GM19239 (cell line): ENCODE measurements around the gene MIDN.
"Not testable (repeated sequence)": the region's sequence is repeated elsewhere in the genome, so short reads cannot be mapped to it uniquely, and the experiment has no call there.

Source experiments
- DNase-seq: peaks from one replicate; pipeline ENCODE4 v3.0.0; 2011; ENCODE audit warnings: low spot score; ENCODE audit not compliant: insufficient read length
- FAIRE-seq: peaks from 2 replicates; lab custom pipeline; 2011; peaks lifted over from hg19 to GRCh38; lab: Jason Lieb, UNC

Gene MIDN

DNA sequence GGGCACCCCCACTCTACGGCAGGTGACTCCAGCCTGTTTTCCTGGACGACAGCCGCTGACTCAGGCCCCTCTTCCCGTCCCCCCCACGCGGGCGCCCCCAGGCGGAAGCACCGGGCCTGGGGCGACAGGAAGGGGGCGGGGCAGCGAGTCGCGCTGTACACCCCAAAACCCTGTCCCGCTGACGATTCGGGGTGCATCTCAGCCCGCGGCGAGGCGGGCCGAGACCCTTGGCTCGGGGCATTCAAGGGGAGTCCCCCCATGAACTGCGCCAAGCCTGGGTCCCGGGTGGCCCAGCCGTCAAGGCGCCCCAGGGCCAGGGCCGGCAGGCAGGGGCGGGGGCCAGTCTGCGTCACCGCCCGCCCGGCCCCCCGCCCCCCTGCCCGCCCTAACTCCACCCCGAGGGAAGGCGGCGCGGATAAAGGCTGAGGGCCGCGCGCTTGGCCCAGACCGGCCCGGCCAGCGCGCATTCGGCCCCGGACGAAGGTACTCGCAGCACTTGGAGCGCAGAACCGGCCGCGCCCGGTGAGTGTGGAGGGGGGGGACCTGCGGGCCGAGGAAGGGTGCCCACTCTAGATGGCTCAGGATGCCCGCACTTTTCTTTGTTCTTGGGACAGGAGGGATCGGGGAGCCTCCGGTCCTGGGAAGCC lies at the start of gene MIDN:
Gene MIDN (plus strand): TSS at position 445 of the 647 bp plus-strand sequence. CDS start 1,714 bp downstream, outside the sequence.
- FAIRE-seq = peak; percentile 56
- DNase-seq = no peak

- no peak for DNase-seq
- no peak for FAIRE-seq
Observed at GRCh38 chr19:1199531-1199930, 48.9 kb upstream of the MIDN start.

- FAIRE-seq, DNase-seq: not testable (repeated sequence)
Observed at GRCh38 chr19:1200614-1201013, 47.8 kb upstream of the MIDN start.

DNA sequence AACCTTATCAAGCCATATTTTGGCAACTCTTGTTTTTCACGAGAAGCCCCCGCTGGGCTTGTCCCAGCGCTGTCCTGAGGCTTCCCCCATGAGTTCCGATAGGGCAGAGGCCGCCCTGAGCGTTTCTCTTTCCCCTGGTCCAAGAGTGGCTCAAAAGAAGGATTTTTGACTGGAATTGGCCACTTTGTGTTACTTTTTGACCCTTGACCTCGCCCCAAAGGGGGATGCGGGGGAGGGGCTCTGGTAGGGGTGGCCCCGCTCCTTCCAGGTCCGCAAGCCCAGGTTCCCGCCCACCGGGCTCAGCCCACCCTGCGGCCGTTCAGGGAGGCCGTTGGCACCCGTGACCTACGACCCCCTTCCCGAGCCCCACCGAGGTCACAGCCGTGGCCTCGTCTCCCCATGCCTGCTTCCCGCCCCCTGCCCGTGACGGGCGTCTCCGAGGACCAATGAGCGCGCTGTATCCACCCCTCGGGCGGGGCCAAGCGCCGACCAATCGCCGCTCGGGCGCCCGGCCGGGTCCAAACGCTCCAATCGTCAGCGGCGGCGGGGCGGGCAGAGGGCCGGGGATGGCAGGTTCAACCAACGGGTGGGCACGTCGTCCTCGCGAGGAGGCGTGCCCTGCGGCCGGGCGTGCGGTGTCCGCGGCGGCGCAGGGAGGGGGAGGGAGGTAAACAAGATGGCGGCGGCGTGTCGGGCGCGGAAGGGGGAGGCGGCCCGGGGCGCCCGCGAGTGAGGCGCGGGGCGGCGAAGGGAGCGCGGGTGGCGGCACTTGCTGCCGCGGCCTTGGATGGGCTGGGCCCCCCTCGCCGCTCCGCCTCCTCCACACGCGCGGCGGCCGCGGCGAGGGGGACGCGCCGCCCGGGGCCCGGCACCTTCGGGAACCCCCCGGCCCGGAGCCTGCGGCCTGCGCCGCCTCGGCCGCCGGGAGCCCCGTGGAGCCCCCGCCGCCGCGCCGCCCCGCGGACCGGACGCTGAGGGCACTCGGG lies 43.0 kb upstream of the MIDN start, which contains the start of gene STK11:
Gene STK11 (plus strand): TSS at position 665 of the 986 bp plus-strand sequence. CDS start 1,136 bp downstream, outside the sequence.
- FAIRE-seq = peak; percentile 100

GRCh38 chr19:1206150-1206863 lies 42.1 kb upstream of the MIDN start:
- DNase-seq (no peak), FAIRE-seq (no peak)

More for the DNA sequence above, 43.0 kb upstream of the MIDN start, which contains the start of gene STK11:
- DNase-seq = peak; percentile 100

DNA sequence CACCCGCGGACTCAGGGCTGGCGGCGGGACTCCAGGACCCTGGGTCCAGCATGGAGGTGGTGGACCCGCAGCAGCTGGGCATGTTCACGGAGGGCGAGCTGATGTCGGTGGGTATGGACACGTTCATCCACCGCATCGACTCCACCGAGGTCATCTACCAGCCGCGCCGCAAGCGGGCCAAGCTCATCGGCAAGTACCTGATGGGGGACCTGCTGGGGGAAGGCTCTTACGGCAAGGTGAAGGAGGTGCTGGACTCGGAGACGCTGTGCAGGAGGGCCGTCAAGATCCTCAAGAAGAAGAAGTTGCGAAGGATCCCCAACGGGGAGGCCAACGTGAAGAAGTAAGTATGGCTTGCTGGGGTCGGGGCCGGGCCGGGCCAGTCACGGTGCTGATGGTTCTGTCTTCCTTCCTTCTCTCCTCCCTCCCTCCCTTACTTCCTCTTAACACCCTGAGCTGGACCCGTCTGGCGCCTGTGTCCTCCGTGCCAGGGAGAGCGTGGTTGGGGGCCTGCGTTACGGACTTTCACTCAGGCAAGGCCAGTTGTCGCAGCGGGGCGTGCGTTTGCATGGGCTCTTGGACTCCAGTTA lies 41.4 kb upstream of the MIDN start:
- peak; percentile 78 for FAIRE-seq

GRCh38 chr19:1208830-1209229 lies 39.6 kb upstream of the MIDN start:
- not testable (repeated sequence) for DNase-seq, FAIRE-seq

More for the DNA sequence above, 41.4 kb upstream of the MIDN start:
- no peak for DNase-seq

- FAIRE-seq (no peak), DNase-seq (no peak)
Observed at GRCh38 chr19:1210227-1210538, 38.2 kb upstream of the MIDN start.

DNA sequence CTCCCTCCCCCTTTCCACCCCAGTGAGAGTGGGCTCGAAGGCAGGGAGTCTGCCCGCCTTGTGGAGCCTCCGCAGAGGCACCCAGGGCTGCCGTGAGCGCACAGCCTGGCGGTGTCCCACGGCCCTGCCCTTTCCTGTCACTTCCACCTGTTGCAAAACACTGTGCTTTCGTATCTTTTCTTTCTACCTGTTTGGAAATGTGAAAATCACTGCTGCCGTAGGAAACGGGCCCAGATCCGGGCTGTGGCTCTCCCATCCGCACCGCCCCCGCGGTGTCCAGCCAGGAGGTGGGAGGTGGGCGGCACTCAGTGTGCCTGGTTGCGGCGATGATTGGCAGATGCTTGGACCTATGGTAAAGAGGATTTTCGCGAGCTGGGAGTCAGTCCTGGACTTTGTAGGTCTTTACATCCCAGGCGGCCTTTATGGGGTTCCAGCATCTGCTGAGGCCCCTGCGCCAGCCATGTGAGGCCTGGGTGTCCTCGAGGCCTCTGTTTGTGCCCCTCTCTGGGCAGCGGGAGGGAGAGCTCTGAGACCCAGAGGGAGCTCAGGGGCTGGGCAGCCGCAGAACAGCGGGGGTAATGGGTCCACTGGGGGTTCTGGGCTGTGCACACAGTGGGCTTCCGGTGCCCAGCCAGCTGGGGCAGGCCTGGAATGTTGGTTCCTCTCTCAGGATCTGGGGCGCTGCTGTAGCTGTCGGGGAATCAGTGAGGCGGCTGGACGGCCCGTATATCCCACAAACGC lies 36.7 kb upstream of the MIDN start:
- FAIRE-seq (no peak), DNase-seq (no peak)

DNA sequence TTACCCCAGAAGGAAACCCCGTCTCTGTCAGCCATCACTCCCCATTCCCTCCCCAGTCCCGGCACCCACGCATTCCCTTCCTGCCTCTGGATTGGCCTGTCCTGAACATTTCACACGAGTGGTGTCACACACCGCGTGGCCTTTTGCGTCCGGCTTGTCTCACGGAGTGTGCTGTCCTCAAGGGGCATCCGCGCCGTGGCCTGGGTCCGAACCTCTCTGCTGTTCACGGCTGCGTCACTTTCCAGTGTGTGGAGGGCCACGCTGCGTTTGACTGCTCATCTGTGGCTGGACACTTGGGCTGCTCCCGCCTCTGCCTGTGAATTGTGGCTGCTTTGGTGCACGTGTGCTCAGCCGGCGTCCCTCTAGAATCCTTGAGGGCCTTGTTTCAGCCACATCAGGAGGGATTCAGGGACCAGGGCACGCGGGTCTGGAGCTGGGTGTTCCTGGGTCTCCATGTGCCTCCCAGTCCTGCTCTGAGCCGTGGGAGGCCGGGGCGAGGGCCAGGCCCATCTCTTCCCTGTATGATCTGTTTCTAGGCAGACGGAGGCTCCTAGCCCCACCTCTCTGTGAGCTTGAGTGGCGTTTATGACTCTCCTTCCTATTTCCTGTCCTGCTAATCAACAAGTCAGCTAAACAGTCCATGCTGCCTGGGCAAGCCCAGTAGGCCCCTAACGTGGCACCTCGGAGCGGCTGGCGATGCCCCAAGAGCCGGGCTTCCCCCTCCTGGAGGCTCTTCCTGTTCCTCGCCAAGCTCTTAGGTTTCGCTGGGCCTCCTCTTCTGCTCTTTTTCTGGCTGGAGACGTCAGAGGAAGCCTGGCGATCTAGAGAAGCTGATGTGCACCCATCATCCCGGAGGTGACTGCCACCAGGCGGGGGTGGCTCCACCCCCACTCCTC lies 34.7 kb upstream of the MIDN start:
- FAIRE-seq (peak; percentile 71), DNase-seq (no peak)

GRCh38 chr19:1214299-1214861 lies 34.0 kb upstream of the MIDN start:
- FAIRE-seq (no peak), DNase-seq (no peak)

DNA sequence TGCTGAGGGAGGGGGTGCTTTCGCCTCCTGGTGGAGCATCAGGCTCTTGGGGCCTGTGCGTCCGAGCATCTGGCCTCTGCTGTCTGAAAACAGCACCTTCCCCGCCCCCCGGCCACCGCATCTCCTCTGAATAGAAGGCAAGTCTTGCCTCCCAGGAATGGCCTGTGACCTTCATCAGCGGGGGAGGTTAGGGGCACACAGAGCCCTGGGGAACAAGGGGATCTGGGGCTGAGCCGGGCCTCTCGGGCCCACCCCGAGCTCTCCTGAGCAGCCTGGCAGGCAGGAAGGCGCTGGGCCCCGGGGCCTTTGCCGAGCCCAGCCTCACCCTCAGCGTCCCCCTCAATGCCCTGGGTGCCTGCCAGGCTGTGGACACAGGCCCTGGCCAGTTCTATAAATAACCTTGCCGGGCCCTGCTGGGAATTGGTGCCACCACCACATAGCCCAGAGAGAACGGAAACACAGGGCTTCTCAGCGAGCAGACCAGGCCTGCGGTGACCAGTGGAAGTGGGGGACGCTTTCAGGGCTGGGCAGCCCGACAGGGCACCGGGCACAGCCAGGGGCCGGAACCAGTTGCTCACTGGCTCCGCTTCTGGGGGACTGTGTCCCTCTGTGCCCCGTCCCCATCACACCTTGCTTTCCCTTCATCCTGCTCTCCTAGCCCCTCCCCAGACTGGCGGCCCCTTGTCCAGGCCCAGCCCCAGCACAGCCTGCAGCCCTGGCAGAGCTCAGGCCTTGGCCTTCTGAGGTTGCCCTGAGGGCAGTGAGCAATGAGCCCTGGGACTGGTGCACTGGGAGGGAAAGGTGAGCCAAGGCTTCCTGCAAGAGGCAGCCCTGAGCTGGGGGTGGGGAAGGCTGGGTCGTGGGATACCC lies 33.3 kb upstream of the MIDN start:
- FAIRE-seq = no peak
- no peak for DNase-seq

DNA sequence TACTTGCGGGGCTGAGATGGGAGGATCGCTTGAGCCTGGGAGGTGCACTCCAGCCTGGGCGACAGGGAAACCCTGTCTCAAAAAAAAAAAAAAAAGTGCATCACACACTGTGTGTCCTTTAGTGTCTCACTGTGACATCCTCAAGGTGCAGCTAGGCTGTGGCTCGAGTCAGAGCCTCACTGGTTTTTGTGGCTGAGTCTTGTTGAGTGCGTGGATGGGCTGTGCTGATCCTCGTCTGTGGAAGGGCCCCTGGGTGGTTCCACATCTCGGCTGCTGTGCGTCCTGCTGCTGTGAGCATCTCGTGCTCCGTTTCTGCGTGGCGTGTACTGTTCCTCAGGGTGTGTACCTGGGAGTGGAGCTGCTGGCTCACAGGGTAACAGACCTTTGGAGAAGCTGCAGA lies 31.6 kb upstream of the MIDN start:
- FAIRE-seq = no peak

DNA sequence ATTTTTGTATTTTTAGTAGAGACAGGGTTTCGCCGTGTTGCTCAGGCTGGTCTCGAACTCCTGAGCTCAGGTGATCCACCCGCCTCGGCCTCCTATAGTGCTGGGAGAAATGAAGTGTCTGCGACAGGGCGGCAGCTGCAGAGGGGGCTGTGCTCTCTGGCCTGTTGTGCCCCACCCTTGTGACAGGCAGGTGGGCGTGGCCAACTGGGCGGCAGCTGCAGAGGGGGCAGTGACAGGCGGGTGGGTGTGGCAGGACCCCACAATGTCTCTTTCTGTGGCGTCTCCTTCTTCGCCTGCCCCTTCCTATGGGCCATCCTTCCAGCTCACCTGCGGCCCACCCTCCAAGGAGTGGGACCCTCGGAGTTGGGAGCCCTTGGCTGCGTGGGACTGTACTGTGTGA lies 31.0 kb upstream of the MIDN start:
- DNase-seq (no peak), FAIRE-seq (no peak)

More for the DNA sequence above, 31.6 kb upstream of the MIDN start:
- DNase-seq = no peak

- no peak for FAIRE-seq
Observed at GRCh38 chr19:1218751-1219567, 29.4 kb upstream of the MIDN start.

GRCh38 chr19:1219786-1220476 lies 28.5 kb upstream of the MIDN start:
- DNase-seq (no peak), FAIRE-seq (no peak)

More at GRCh38 chr19:1218751-1219567, 29.4 kb upstream of the MIDN start:
- DNase-seq = no peak
